ENCODE results near the gene CLEC3B.
"Not testable (repeated sequence)": the region's sequence is repeated elsewhere in the genome, so short reads cannot be mapped to it uniquely, and the experiment has no call there.

CLEC3B gene

GRCh38 chr3:45066109-45066801 lies 40.2 kb downstream of the CLEC3B start:
- ChIA-PET POLR2A (no interaction called here), CTCF (interaction anchor here (0.6 to 3.7 kb wide), 3 partner anchors 10 to 150 kb away, joined by 3 to 17 read pairs (median 3); no protein-coding TSS in a partner anchor)
- H3K4me3 ChIP-seq (ENCODE audit: low read depth, low read length) = no peak overlapping the region
- TF ChIP-seq CTCF (IDR thresholded peaks at IDR 0.05; ENCODE audit: insufficient read depth, low read length, missing control alignments) = no peak
- no peak for DNase-seq (ENCODE audit: low read depth, low spot score)

- no peak for TF ChIP-seq CTCF (IDR thresholded peaks at IDR 0.05; ENCODE audit: insufficient read depth, low read length, missing control alignments)
- ChIA-PET CTCF (interaction anchor here (1.5 to 3.7 kb wide), 2 partner anchors 11 to 30 kb away, joined by 3 to 17 read pairs; no protein-coding TSS in a partner anchor), POLR2A (no interaction called here)
- no peak overlapping the region for H3K4me3 ChIP-seq (ENCODE audit: low read depth, low read length)
- DNase-seq (ENCODE audit: low read depth, low spot score) = no peak
Observed at GRCh38 chr3:45067486-45067885, 41.4 kb downstream of the CLEC3B start.

GRCh38 chr3:45067941-45068340 lies 41.8 kb downstream of the CLEC3B start:
- ChIA-PET POLR2A (no interaction called here), CTCF (interaction anchor here (1.1 to 3.7 kb wide), 4 partner anchors 12 to 431 kb away, joined by 3 to 17 read pairs (median 4); no protein-coding TSS in a partner anchor)
- TF ChIP-seq CTCF (IDR thresholded peaks at IDR 0.05; ENCODE audit: insufficient read depth, low read length, missing control alignments) = no peak
- no peak for DNase-seq (ENCODE audit: low read depth, low spot score)
- no peak overlapping the region for H3K4me3 ChIP-seq (ENCODE audit: low read depth, low read length)

- CTCF ChIA-PET = interaction anchor here (1.4 kb wide), 1 partner anchor 8 kb away, joined by 3 read pairs; no protein-coding TSS in a partner anchor
- POLR2A ChIA-PET = no interaction called here
- no peak for DNase-seq (ENCODE audit: low read depth, low spot score)
Observed at GRCh38 chr3:45071075-45071474, 45.0 kb downstream of the CLEC3B start.

GRCh38 chr3:45075821-45076625 lies 49.9 kb downstream of the CLEC3B start:
- CTCF ChIA-PET = interaction anchor here (0.9 to 1.3 kb wide), 3 partner anchors 15 to 135 kb away, joined by 3 to 4 read pairs (median 4); no protein-coding TSS in a partner anchor
- DNase-seq (ENCODE audit: low read depth, low spot score) = no peak
- no peak overlapping the region for H3K4me3 ChIP-seq (ENCODE audit: low read depth, low read length)
- no peak for TF ChIP-seq CTCF (IDR thresholded peaks at IDR 0.05; ENCODE audit: insufficient read depth, low read length, missing control alignments)
- POLR2A ChIA-PET = no interaction called here

More at GRCh38 chr3:45071075-45071474, 45.0 kb downstream of the CLEC3B start:
- H3K4me3 ChIP-seq (ENCODE audit: low read depth, low read length) = no peak overlapping the region
- TF ChIP-seq CTCF (IDR thresholded peaks at IDR 0.05; ENCODE audit: insufficient read depth, low read length, missing control alignments) = no peak

GRCh38 chr3:45078256-45078655 lies 52.2 kb downstream of the CLEC3B start:
- POLR2A ChIA-PET; DNase-seq (ENCODE audit: low read depth, low spot score); H3K4me3 ChIP-seq (ENCODE audit: low read depth, low read length): not testable (repeated sequence)
- CTCF ChIA-PET = interaction anchor here (1.0 kb wide), 1 partner anchor 132 kb away, joined by 3 read pairs; no protein-coding TSS in a partner anchor
